Measurements from ENCODE around the gene PCDHA4.

Gene PCDHA4

GRCh38 chr5:140855772-140856674, 49.2 kb downstream of the PCDHA4 start, which contains the start of gene PCDHA10:
Gene PCDHA10 (plus strand): TSS chr5:140855897. CDS start chr5:140856049, 152 bp downstream.
- no peak for TF ChIP-seq GATA2 (IDR thresholded peaks at IDR 0.05; ENCODE audit: low read depth, low read length)
- TF ChIP-seq GATA3 (IDR thresholded peaks at IDR 0.05; ENCODE audit: low read depth, low read length), result no peak

GRCh38 chr5:140857177-140857986, 50.5 kb downstream of the PCDHA4 start:
- TF ChIP-seq GATA2 (IDR thresholded peaks at IDR 0.05; ENCODE audit: low read depth, low read length) (no peak), GATA3 (IDR thresholded peaks at IDR 0.05; ENCODE audit: low read depth, low read length) (no peak)

- TF ChIP-seq GATA3 (IDR thresholded peaks at IDR 0.05; ENCODE audit: low read depth, low read length) (no peak), GATA2 (IDR thresholded peaks at IDR 0.05; ENCODE audit: low read depth, low read length) (no peak)
These were observed 51.0 kb downstream of the PCDHA4 start for GRCh38 chr5:140857987-140858240.

- TF ChIP-seq GATA3 (IDR thresholded peaks at IDR 0.05; ENCODE audit: low read depth, low read length) (no peak), GATA2 (IDR thresholded peaks at IDR 0.05; ENCODE audit: low read depth, low read length) (no peak)
These were observed 55.8 kb downstream of the PCDHA4 start for GRCh38 chr5:140862441-140863295.

Data from SH-SY5Y (cell line).